GM12878 (cell line): ENCODE data around the gene P4HTM. TPM values are rescaled to one million over a fixed set of nuclear protein-coding genes. Genes with fewer than 3 reads are reported as not detected.
A peak's percentile ranks its signal among the peaks of the same experiment; 100 is the strongest.

Experiments used
- ATAC-seq: fragments of 200-7000 bp; cut with Tn5 transposase; 3 replicates; pipeline ENCODE4 v1.9.1; 2020; ENCODE audit warnings: mild to moderate bottlenecking, moderate library complexity
- BruUV-seq: library from RNA; stranded (reverse); fragments of 400-500 nt; replicated peaks from 2 replicates; lab custom pipeline; 2021; lab: Mats Ljungman, UMichigan
- CTCF ChIA-PET: fragments of 300-600 bp; sonication (Branson Sonifier 250); formaldehyde crosslinking; extraction: SDS; loops from one replicate; lab custom pipeline; 2021; ENCODE audit warnings: inconsistent platforms; lab: Yijun Ruan, JAX
- POLR2A ChIA-PET: fragments of 350-600 bp; formaldehyde crosslinking; extraction: SDS; loops from one replicate; lab custom pipeline; 2021; ENCODE audit warnings: inconsistent platforms; lab: Charles Lee
- RAD21 ChIA-PET: fragments of 300-600 bp; sonication (Branson Sonifier 250); formaldehyde crosslinking; loops from one replicate; lab custom pipeline; 2023; ENCODE audit warnings: antibody characterized with exemption; ENCODE audit not compliant: unreplicated experiment; lab: Charles Lee
- SMC1A ChIA-PET: fragments of 300-600 bp; sonication (Branson Sonifier 250); formaldehyde crosslinking; loops from one replicate; lab custom pipeline; 2023; ENCODE audit not compliant: unreplicated experiment, uncharacterized antibody; lab: Charles Lee
- DNase-seq: peaks from one replicate; pipeline ENCODE4 v3.0.0-alpha.2; 2011; ENCODE audit warnings: low read depth, low spot score
- FAIRE-seq: peaks from 3 replicates; lab custom pipeline; 2011; peaks lifted over from hg19 to GRCh38; lab: Jason Lieb, UNC
- H2AFZ ChIP-seq: 2 replicates; pipeline ENCODE4 v1.6.0; 2011; ENCODE audit warnings: low read depth, low read length, control low read depth; ENCODE audit not compliant: control insufficient read depth
- H3K27ac ChIP-seq: 2 replicates; pipeline ENCODE4 v1.5.1; 2011; ENCODE audit warnings: control low read depth; ENCODE audit not compliant: control insufficient read depth, insufficient read depth
- H3K27me3 ChIP-seq, 2 experiments: replicated peaks in 1 of 2; 2 replicates each; pipeline versions ENCODE4 v1.6.0 to v1.6.1; 2011; ENCODE audit warnings: low read length in 1 of 2; ENCODE audit not compliant: control insufficient read depth in 2 of 2, insufficient read depth in 2 of 2
- H3K36me3 ChIP-seq, 2 experiments: 2 replicates each; pipeline ENCODE4 v1.5.1; 2011; ENCODE audit warnings: low read length in 1 of 2; ENCODE audit not compliant: control insufficient read depth in 2 of 2, insufficient read depth in 2 of 2
- H3K4me1 ChIP-seq: 2 replicates; pipeline ENCODE4 v1.6.1; 2011; ENCODE audit warnings: mild to moderate bottlenecking, low read length, moderate library complexity, mixed read lengths; ENCODE audit not compliant: control insufficient read depth, insufficient read depth
- H3K4me2 ChIP-seq: 2 replicates; pipeline ENCODE4 v1.6.0; 2011; ENCODE audit warnings: control low read depth; ENCODE audit not compliant: control insufficient read depth, insufficient read depth
- H3K4me3 ChIP-seq: fragments of 200-600 bp; sonication (generic); 2 replicates; pipeline ENCODE4 v1.5.1; 2016
- H3K79me2 ChIP-seq: 2 replicates; pipeline ENCODE4 v1.6.0; 2011; ENCODE audit warnings: low read length; ENCODE audit not compliant: control insufficient read depth, insufficient read depth
- H3K9ac ChIP-seq: 2 replicates; pipeline ENCODE4 v1.8.0; 2011; ENCODE audit warnings: low read length, control low read depth, mixed read lengths; ENCODE audit not compliant: control insufficient read depth, insufficient read depth
- H3K9me3 ChIP-seq: replicated peaks from 3 replicates; pipeline ENCODE4 v1.5.1; 2011; ENCODE audit warnings: mild to moderate bottlenecking, low read length; ENCODE audit not compliant: control insufficient read depth, insufficient read depth
- H4K20me1 ChIP-seq: 2 replicates; pipeline ENCODE4 v1.6.0; 2011; ENCODE audit not compliant: control insufficient read depth, insufficient read depth
- CHD4 ChIP-seq: fragments of 200-600 bp; sonication (generic); IDR thresholded peaks from 2 replicates; pipeline ENCODE4 v1.6.1; 2016; ENCODE audit warnings: mild to moderate bottlenecking
- HDAC2 ChIP-seq: fragments of 200-600 bp; sonication (generic); IDR thresholded peaks from 2 replicates; pipeline ENCODE4 v1.6.1; 2017
- JUNB ChIP-seq: IDR thresholded peaks from 2 replicates; pipeline ENCODE4 v1.6.1; 2016; ENCODE audit warnings: antibody characterized with exemption, mild to moderate bottlenecking
- NFXL1 ChIP-seq: fragments of 450-650 bp; IDR thresholded peaks from 2 replicates; pipeline ENCODE4 v1.6.1; 2017; ENCODE audit warnings: antibody characterized with exemption, mild to moderate bottlenecking, borderline replicate concordance
- POLR2AphosphoS2 ChIP-seq: IDR thresholded peaks from 2 replicates; pipeline ENCODE4 v1.6.1; 2011; ENCODE audit warnings: low read depth, mild to moderate bottlenecking, low read length, improper control_type of control experiment, moderate library complexity
- SIX5 ChIP-seq: IDR thresholded peaks from 2 replicates; pipeline ENCODE4 v1.6.1; 2011; ENCODE audit warnings: mild to moderate bottlenecking, low read depth, low read length, moderate library complexity; ENCODE audit not compliant: severe bottlenecking
- SMC3 ChIP-seq: IDR thresholded peaks from 2 replicates; pipeline ENCODE4 v1.6.1; 2011; ENCODE audit warnings: low read length, improper control_type of control experiment, borderline replicate concordance
- STAT3 ChIP-seq: IDR thresholded peaks from 2 replicates; pipeline ENCODE4 v1.6.1; 2011; ENCODE audit warnings: low read depth, low read length, improper control_type of control experiment
- USF2 ChIP-seq: IDR thresholded peaks from 2 replicates; pipeline ENCODE4 v1.6.1; 2011; ENCODE audit warnings: low read depth, low read length, improper control_type of control experiment, borderline replicate concordance
- YY1 ChIP-seq: IDR thresholded peaks from 2 replicates; pipeline ENCODE4 v1.6.1; 2011; ENCODE audit warnings: low read depth, mild to moderate bottlenecking, low read length
- ZBTB40 ChIP-seq: fragments of 450-650 bp; IDR thresholded peaks from 2 replicates; pipeline ENCODE4 v1.6.1; 2016; ENCODE audit warnings: mild to moderate bottlenecking, moderate library complexity, borderline replicate concordance
- ZNF24 ChIP-seq: fragments of 450-650 bp; IDR thresholded peaks from 2 replicates; pipeline ENCODE4 v1.6.1; 2017; ENCODE audit warnings: antibody characterized with exemption, mild to moderate bottlenecking
- WGBS: methylation state at CpG from one replicate; pipeline ENCODE4 v1.1.6; 2016; ENCODE audit warnings: low lambda C conversion rate; ENCODE audit not compliant: insufficient replicate concordance, insufficient coverage; ENCODE audit errors: missing lambda C conversion rate; 5-methylcytosine and 5-hydroxymethylcytosine counted together
- in situ Hi-C: fragments of 300-500 bp; cut with MboI; formaldehyde crosslinking; loops from 9 replicates; pipeline ENCODE4 v1.14.3; 2018; ENCODE audit warnings: mixed read lengths
- intact Hi-C: fragments of 100-400 bp; cut with micrococcal nuclease; formaldehyde crosslinking; loops from one replicate; pipeline ENCODE4 v1.14.2; 2022; ENCODE audit not compliant: unreplicated experiment
- polyA plus RNA-seq, 11 experiments: library from polyadenylated mRNA; depleted of rRNA in 4 of 11; unstranded in 6 of 11; stranded (reverse) in 5 of 11; fragments of >200 nt; fragmentation: Nextera tagmentation in 4 of 11; fragmentation: Illumina TruSeq in 1 of 11; extraction: Ambion mirVana in 4 of 11; extraction: Trizol in 1 of 11; gene quantifications; 1 replicate in 1 of 11; 2 replicates in 10 of 11; pipeline versions ENCODE4 v1.2.1 to v1.2.3, GENCODE V29; 2011 to 2016; ENCODE audit warnings: inconsistent platforms in 2 of 11, missing spikeins in 2 of 11, low read depth in 1 of 11
- total RNA-seq, 4 experiments: library from RNA; depleted of rRNA in 3 of 4; stranded (reverse); fragments of >200 nt in 3 of 4; fragmentation: Illumina TruSeq in 1 of 4; extraction: Trizol in 1 of 4; gene quantifications; 2 replicates each; pipeline versions ENCODE4 v1.2.1 to v1.2.3, GENCODE V29; 2013 to 2021
- TF ChIP-seq, protein P1 (sequence below): IDR thresholded peaks from 2 replicates; pipeline ENCODE4 v1.6.1; 2012; ENCODE audit warnings: low read depth, low read length, improper control_type of control experiment
- TF ChIP-seq, protein P2 (sequence below): fragments of 450-650 bp; IDR thresholded peaks from 2 replicates; pipeline ENCODE4 v1.6.1; 2017; ENCODE audit warnings: antibody characterized with exemption, mild to moderate bottlenecking, moderate library complexity

The P4HTM gene
- total and polyA plus RNA-seq, 10 of the 15 experiments (the other 5 are each of a cell fraction or from before 2014, with no cell fraction given) = 0.76 to 28.8 (median 22.9) TPM

DNA sequence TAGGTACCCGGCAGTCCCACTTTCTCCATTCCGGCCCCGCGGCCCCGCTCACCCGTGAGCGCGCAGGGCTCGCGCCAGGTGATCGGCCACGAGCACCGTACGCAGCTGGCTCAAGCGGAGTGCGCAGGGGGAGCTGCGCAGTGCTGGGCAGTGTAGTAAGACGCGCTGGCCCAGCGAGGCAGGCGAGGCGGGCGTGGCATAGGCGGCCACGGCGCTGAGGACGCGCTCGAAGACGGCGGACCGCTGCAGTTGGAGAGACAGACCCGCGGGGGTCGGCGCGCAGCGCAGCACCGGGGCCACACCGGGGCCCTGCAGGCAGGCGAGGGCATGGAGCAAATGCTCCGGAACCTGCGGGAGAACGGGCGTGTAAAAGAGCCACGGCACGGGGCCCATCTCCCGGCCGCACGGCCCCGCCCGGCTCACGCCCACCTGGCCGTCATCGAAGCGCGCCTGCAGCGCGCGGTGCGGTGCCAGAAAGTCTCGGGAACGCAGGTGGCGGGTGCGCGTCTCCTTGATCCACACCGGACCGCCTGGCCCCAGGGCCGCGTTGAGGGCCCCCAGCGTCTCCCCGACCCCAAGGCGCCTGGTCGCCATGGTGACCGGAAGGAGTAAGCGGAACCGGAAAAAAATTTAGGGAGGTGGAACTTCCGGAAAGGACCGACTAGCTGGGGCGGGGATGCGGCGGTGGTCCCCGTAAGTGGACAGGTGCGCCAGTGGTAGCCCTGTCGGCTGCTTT is 28.1 kb downstream of the P4HTM start, which contains the start of gene DALRD3:
Gene DALRD3 (minus strand): TSS at position 610 of the 736 bp plus-strand sequence. CDS start 16 bp downstream, at position 594.
- POLR2A ChIA-PET = interaction anchor here (0.5 to 3.1 kb wide), 6 partner anchors 10 to 115 kb away, joined by 3 to 28 read pairs (median 6); partner anchors contain the start of genes IMPDH2, QRICH1 and WDR6
- CTCF ChIA-PET = interaction anchor here (0.6 to 5.9 kb wide), 3 partner anchors 10 to 317 kb away, joined by 3 to 83 read pairs (median 21); partner anchors contain the start of genes P4HTM and WDR6
- ATAC-seq = peak; percentile 26
- Histone ChIP-seq H3K9ac (peak within 1 kb of the TSS; percentile 81), H3K9me3 (no peaks in the 10 kb centered on the region), H3K79me2 (peaks cover 37% of the 10 kb centered on the region), H4K20me1 (no peaks in the 10 kb centered on the region), H3K4me3 (peak within 1 kb of the TSS; percentile 95), H2AFZ (peak within 1 kb of the TSS; percentile 79), H3K36me3 (peaks cover 18 to 22% of the 10 kb centered on the region in 2 experiments; a peak in 3 of 4 replicates), H3K4me2 (peak within 1 kb of the TSS; percentile 86), H3K27me3 (no peaks in the 10 kb centered on the region), H3K27ac (peak within 1 kb of the TSS; percentile 59), H3K4me1 (peaks cover 8% of the 10 kb centered on the region)
- intact Hi-C loops (no loop called here), in situ Hi-C loops (no loop called here)
- BruUV-seq = no TSS peak
- SMC1A ChIA-PET = interaction anchor here (0.7 to 4.2 kb wide), 2 partner anchors 10 to 11 kb away, joined by 4 to 21 read pairs; partner anchors contain the start of genes IMPDH2 and WDR6
- FAIRE-seq = no peak
- WGBS = under 1% methylated on average over 82 of the region's 85 CpGs
- RAD21 ChIA-PET = interaction anchor here (0.7 to 2.3 kb wide), 5 partner anchors 9 to 31 kb away, joined by 3 to 12 read pairs (median 4); partner anchors contain the start of genes IMPDH2 and WDR6
- no peak for DNase-seq
- TF ChIP-seq STAT3 = no peak
- TF ChIP-seq CHD4 = no peak
- no peak for TF ChIP-seq USF2
- no peak for TF ChIP-seq ZNF24
- TF ChIP-seq JUNB = no peak
- peak; percentile 88 for TF ChIP-seq POLR2AphosphoS2
- no peak for TF ChIP-seq SMC3
- no peak for TF ChIP-seq HDAC2
- peak; percentile 91 for TF ChIP-seq ZBTB40
- TF ChIP-seq YY1 = peak; percentile 67; the same call in 1 of the 2 replicates
- no peak for TF ChIP-seq NFXL1
- TF ChIP-seq, protein P1, sequence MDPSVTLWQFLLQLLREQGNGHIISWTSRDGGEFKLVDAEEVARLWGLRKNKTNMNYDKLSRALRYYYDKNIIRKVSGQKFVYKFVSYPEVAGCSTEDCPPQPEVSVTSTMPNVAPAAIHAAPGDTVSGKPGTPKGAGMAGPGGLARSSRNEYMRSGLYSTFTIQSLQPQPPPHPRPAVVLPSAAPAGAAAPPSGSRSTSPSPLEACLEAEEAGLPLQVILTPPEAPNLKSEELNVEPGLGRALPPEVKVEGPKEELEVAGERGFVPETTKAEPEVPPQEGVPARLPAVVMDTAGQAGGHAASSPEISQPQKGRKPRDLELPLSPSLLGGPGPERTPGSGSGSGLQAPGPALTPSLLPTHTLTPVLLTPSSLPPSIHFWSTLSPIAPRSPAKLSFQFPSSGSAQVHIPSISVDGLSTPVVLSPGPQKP = peak; percentile 70; the same call in 1 of the 2 replicates
- TF ChIP-seq SIX5 = no peak
- TF ChIP-seq, protein P2, sequence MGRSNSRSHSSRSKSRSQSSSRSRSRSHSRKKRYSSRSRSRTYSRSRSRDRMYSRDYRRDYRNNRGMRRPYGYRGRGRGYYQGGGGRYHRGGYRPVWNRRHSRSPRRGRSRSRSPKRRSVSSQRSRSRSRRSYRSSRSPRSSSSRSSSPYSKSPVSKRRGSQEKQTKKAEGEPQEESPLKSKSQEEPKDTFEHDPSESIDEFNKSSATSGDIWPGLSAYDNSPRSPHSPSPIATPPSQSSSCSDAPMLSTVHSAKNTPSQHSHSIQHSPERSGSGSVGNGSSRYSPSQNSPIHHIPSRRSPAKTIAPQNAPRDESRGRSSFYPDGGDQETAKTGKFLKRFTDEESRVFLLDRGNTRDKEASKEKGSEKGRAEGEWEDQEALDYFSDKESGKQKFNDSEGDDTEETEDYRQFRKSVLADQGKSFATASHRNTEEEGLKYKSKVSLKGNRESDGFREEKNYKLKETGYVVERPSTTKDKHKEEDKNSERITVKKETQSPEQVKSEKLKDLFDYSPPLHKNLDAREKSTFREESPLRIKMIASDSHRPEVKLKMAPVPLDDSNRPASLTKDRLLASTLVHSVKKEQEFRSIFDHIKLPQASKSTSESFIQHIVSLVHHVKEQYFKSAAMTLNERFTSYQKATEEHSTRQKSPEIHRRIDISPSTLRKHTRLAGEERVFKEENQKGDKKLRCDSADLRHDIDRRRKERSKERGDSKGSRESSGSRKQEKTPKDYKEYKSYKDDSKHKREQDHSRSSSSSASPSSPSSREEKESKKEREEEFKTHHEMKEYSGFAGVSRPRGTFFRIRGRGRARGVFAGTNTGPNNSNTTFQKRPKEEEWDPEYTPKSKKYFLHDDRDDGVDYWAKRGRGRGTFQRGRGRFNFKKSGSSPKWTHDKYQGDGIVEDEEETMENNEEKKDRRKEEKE = no peak
